Activated naive CD8-positive, alpha-beta T cell treated with anti-CD3 and anti-CD28 coated beads for 36 hours (primary cell): ENCODE measurements around the gene KIAA1671. TPM values are rescaled to one million over a fixed set of nuclear protein-coding genes. Genes with fewer than 3 reads are reported as not detected.

Source experiments
- DNase-seq: peaks from one replicate; pipeline ENCODE4 v3.0.0; 2021
- H3K27ac Mint-ChIP-seq: one replicate; pipeline ENCODE4 v1.8.0; 2022; ENCODE audit warnings: mild to moderate bottlenecking, moderate library complexity, mixed read lengths
- H3K27me3 Mint-ChIP-seq: one replicate; pipeline ENCODE4 v1.8.0; 2022; ENCODE audit warnings: mild to moderate bottlenecking, mixed read lengths
- H3K36me3 Mint-ChIP-seq: one replicate; pipeline ENCODE4 v1.8.0; 2021; ENCODE audit warnings: mild to moderate bottlenecking, mixed read lengths
- H3K4me1 Mint-ChIP-seq: one replicate; pipeline ENCODE4 v1.8.0; 2021; ENCODE audit warnings: mixed read lengths
- H3K4me3 Mint-ChIP-seq: one replicate; pipeline ENCODE4 v1.8.0; 2022; ENCODE audit warnings: mild to moderate bottlenecking, moderate library complexity, mixed read lengths
- H3K9me3 Mint-ChIP-seq: one replicate; pipeline ENCODE4 v1.8.0; 2022; ENCODE audit warnings: mixed read lengths
- total RNA-seq, 2 experiments: library from RNA; stranded (reverse); gene quantifications; one replicate each; pipeline ENCODE4 v1.2.3, GENCODE V29; 2021

Gene KIAA1671
- total RNA-seq, 2 experiments from 2014 or later, result 11.0 to 11.3 TPM

DNA sequence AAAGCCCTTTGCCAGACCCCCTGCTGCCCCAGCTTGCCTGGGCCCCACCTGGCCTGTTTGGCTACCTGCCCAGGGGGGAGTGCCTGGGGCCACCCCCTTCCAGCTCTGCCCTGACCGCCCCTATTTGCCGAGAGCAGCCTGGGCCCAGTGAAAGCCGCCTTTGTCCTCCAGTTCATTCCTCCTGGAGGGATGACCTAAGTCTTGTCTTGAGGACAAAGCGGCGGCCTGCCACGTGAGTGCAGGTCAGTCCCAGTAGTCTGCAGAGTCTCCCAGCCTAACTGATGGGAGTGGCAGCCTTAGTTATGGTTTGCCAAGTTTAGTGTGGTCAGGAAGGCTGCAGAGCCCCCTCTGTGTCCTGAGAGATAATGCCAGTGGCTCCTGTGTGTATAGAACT lies 131.3 kb downstream of the KIAA1671 start:
- Mint-ChIP-seq H3K4me3 (no peak overlapping the region), H3K27ac (no peak overlapping the region), H3K4me1 (peaks cover 49% of the 10 kb centered on the region), H3K36me3 (peaks cover 14% of the 10 kb centered on the region), H3K9me3 (peaks cover 1% of the 10 kb centered on the region), H3K27me3 (no peaks in the 10 kb centered on the region)
- no peak for DNase-seq

DNA sequence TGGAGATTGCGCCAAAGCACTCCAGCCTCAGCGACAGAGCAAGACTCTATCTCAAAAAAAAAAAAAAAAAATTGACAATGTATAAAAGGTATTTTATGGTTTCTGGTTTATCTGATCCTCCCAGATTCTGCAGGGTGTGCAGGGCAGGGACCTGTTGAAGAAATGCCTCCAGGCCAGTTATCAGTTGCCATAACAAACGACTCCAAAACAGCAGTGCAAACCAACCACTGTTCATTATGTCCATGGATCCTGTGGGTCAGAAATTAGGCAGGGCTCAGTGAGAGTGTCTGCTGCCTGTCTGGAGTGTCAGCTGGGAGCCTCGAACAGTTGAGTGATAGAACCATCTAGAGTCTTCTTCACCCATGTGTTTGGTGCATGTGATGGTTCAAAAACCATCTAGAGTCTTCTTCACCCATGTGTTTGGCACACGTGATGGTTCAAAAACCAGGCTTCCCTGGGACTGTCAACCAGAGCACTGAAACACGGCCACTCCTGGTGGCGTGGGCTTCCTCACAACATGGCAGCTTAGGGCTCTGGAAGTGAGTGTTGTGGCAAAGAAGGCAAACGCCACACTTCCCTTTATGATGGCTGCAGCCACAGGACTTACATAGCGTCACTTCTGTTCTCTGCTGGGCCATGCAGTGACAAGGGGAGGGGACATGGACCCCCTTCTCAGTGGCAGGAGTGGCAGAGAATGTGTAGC lies 132.0 kb downstream of the KIAA1671 start:
- peaks cover 14% of the 10 kb centered on the region for H3K36me3 Mint-ChIP-seq
- DNase-seq, result no peak
- H3K27me3 Mint-ChIP-seq, result no peaks in the 10 kb centered on the region
- H3K4me3 Mint-ChIP-seq, result no peak overlapping the region
- H3K27ac Mint-ChIP-seq, result no peak overlapping the region
- H3K4me1 Mint-ChIP-seq, result peaks cover 41% of the 10 kb centered on the region
- H3K9me3 Mint-ChIP-seq, result peaks cover 1% of the 10 kb centered on the region

DNA sequence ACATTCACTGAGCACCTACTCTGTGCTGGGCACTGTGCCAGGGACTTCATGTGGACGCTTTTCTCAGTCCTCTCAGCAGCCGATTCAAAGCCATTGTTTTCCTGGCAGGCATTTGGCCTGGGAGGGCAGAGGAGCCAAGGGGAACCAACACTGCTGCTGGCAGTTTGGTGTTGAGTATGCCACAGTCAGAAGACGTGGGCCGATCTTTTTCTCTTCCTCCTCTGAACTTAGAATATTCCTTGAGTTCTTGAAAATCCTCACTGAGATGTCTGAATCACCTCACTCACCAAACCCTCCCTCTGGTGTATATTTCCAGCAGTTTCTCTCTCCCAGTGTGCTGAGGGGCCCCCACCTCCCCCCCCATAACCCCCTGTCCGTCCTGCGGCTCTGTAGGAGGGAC lies 132.6 kb downstream of the KIAA1671 start:
- peak overlapping the region; percentile 76 for H3K27ac Mint-ChIP-seq
- no peaks in the 10 kb centered on the region for H3K27me3 Mint-ChIP-seq
- H3K4me1 Mint-ChIP-seq, result peaks cover 38% of the 10 kb centered on the region
- H3K4me3 Mint-ChIP-seq, result no peak overlapping the region
- peaks cover 15% of the 10 kb centered on the region for H3K36me3 Mint-ChIP-seq
- peaks cover 1% of the 10 kb centered on the region for H3K9me3 Mint-ChIP-seq
- no peak for DNase-seq

DNA sequence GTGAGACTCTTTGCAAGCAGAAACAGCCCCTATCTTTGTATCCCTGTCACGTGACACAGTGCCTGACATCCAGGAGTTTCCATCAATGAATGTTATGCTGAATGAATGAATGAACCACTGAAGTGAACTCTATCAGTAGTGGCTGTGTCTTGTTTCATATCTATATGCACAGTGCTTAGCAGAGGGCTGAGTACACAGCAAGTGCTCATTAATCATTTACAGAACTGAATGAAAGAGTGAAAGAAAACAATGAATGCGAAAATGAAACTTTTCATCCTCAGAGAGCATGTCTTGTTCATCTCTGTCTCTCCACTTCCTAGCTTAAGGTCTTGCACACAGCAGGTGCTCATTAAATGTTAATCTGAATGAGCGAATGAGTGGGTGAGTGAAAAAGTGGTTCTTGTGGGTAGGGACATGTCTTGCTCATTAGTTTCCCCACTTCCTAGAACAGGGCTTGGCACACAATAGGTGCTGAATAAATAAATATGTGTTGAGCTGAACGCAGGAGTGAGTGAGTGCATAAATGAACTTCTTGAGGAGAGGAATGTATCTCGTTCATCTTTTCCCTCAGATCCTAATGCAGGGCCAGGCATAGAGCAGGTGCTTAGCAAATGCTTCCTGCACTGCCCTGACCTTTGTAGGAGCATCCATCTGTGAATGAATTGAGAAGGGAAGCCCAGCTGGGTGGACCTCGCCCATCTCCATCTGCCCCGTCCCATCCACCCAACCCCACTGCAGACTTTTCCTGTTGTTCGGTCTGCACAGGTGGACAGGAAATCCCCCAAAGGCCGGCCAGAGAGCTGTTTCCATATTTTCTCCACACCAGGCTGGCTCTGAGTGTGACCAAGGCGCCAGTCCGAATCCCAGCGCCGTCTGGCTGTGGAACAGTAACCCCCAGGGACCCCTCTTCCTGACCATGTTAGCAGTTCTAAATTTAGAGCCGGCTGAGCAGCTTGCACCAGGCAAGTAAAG lies 133.7 kb downstream of the KIAA1671 start:
- peaks cover 1% of the 10 kb centered on the region for H3K9me3 Mint-ChIP-seq
- H3K36me3 Mint-ChIP-seq, result peaks cover 15% of the 10 kb centered on the region
- peaks cover 40% of the 10 kb centered on the region for H3K4me1 Mint-ChIP-seq
- H3K4me3 Mint-ChIP-seq, result peak overlapping the region; percentile 18
- no peak for DNase-seq
- peak overlapping the region; percentile 71 for H3K27ac Mint-ChIP-seq
- H3K27me3 Mint-ChIP-seq, result no peaks in the 10 kb centered on the region

DNA sequence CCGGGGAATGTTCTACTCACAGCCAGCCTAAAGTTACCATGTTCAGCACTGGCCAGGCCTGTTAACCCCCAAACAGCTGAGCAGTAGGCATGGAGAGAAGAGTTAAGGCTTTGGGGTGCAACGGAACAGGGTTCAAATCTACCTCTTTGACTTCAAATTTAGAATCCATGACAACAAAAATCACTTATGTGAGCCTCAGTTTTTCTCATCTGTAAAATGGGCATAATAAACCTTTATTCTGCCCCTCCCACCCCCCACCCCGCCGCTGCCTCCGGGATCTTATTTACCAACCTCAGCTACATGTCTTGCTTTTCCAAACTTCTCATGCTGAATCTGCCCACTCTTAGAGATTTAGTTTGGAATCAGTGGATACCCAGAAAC lies 134.4 kb downstream of the KIAA1671 start:
- no peak overlapping the region for H3K27ac Mint-ChIP-seq
- H3K9me3 Mint-ChIP-seq, result no peaks in the 10 kb centered on the region
- no peak overlapping the region for H3K4me3 Mint-ChIP-seq
- DNase-seq, result no peak
- no peaks in the 10 kb centered on the region for H3K27me3 Mint-ChIP-seq
- H3K4me1 Mint-ChIP-seq, result peaks cover 33% of the 10 kb centered on the region
- H3K36me3 Mint-ChIP-seq, result peaks cover 10% of the 10 kb centered on the region

DNA sequence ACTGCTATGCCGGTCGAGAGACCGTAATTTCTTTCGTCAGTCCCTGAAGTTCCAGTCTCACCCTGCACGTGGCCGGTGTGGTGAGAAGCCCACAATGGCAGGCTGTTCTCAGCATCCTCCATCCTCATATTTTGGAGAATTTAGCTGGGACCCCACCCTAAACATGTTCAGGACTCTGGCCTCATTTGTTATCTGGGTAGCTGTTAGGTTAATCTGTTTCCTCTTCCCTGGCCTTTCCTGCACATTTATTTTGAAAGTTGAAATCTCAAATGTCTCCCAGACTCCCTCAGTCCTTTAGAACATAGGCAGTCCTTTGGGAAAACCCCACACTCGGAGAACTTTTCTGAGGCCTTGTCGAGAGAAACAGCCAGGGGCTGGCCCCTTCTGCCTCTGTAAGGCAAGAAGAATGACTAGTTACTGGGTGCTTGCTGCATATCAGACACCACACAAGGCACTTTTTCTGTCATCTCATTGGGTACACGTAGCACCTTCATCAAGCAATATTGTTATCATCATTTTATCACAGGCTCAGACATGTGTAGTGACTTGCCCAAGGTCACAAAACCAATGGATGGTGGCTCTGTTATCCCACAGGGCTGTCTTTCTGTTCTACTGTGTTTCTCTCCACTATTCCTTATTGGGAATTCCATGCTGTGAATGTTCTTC lies 137.8 kb downstream of the KIAA1671 start:
- Mint-ChIP-seq H3K36me3 (peaks cover 5% of the 10 kb centered on the region), H3K27ac (no peak overlapping the region), H3K4me1 (peaks cover 17% of the 10 kb centered on the region), H3K9me3 (no peaks in the 10 kb centered on the region), H3K27me3 (no peaks in the 10 kb centered on the region), H3K4me3 (no peak overlapping the region)
- DNase-seq, result no peak

DNA sequence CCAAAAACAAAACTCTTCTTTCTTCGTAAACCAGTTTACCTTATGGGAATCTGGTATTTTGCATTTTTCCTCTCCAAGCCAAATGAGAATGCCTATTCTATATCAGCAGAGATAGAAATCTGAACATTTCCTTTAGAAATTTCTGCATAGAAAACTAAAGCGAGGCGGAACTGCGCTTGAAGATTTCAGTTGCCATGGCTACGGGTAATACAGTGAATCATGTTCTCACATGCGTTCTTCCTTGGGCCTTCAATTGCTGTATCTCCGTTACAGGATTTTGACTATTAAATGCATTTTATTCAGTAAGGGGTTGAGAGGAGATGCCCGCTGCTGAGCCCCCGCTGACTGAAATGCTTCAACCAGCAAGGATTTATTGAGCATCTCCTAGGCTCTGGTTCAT lies 138.9 kb downstream of the KIAA1671 start:
- no peak overlapping the region for H3K27ac Mint-ChIP-seq
- peaks cover 4% of the 10 kb centered on the region for H3K36me3 Mint-ChIP-seq
- H3K9me3 Mint-ChIP-seq, result no peaks in the 10 kb centered on the region
- no peak overlapping the region for H3K4me3 Mint-ChIP-seq
- peaks cover 6% of the 10 kb centered on the region for H3K4me1 Mint-ChIP-seq
- DNase-seq, result no peak
- no peaks in the 10 kb centered on the region for H3K27me3 Mint-ChIP-seq

DNA sequence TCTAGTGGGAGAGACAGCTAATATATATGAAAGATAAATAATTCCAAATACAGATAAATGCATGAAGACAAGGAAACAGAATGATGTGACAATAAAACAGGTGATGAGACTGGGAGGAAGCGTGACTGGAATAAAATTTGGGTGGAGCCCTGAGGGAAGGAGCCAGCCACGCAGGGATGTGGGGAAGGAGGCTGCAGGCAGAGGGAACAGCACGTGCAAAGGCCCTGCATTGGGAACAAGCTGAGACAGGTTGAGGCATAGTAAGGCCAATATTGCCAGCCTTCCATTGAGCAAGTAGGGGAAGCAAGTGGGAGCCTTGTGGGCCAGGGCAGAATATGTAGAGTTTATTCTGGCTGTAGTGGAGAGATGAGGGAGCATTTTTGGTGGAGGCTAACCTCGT lies 139.6 kb downstream of the KIAA1671 start:
- H3K27ac Mint-ChIP-seq, result no peak overlapping the region
- H3K4me1 Mint-ChIP-seq, result peaks cover 3% of the 10 kb centered on the region
- no peak overlapping the region for H3K4me3 Mint-ChIP-seq
- no peaks in the 10 kb centered on the region for H3K27me3 Mint-ChIP-seq
- DNase-seq, result no peak
- H3K36me3 Mint-ChIP-seq, result peaks cover 4% of the 10 kb centered on the region
- no peaks in the 10 kb centered on the region for H3K9me3 Mint-ChIP-seq

DNA sequence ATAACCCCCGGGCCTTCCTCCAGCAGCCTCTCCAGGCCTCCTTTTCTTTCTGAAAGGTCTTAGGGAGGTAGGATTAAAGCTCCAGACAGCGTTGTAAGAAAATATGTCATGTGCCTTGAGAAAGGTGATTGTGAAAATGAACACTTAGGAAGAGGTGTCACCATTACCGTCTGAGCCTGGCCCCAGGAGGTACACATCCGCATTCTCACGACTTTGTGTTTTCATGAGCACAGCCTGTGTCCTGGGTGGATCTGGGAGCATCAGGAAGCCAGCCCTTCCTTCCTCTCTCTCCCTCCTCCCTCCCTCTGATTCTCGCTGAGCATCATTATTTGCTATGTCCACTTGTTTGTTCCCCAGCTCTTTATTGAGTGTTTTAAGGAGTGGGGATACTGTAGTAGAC lies 142.1 kb downstream of the KIAA1671 start:
- Mint-ChIP-seq H3K9me3 (no peaks in the 10 kb centered on the region), H3K4me3 (no peak overlapping the region), H3K4me1 (peaks cover 3% of the 10 kb centered on the region), H3K27ac (no peak overlapping the region), H3K27me3 (no peaks in the 10 kb centered on the region), H3K36me3 (peaks cover 2% of the 10 kb centered on the region)
- DNase-seq, result no peak

DNA sequence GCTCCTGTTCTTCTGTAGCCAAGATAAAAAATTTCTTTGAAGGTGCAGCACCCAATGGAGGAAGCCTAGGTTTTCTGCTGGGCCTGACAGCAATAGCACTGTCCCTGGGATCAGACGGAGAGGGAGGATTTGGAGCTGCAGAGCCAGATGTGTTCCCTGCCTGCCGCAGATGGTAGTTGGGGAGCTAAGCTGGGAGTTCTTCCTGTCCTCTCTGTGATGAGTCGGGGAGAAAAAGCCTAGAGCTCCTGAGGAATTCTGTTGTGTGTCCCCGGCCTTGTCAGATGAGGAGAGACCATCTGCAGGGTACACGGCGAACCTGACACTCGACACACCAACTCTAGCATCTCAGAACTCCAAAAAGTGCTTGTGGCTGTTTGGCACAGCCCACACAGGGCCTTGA lies 143.4 kb downstream of the KIAA1671 start:
- H3K9me3 Mint-ChIP-seq, result no peaks in the 10 kb centered on the region
- no peaks in the 10 kb centered on the region for H3K36me3 Mint-ChIP-seq
- no peak overlapping the region for H3K4me3 Mint-ChIP-seq
- no peaks in the 10 kb centered on the region for H3K4me1 Mint-ChIP-seq
- H3K27me3 Mint-ChIP-seq, result no peaks in the 10 kb centered on the region
- no peak overlapping the region for H3K27ac Mint-ChIP-seq
- DNase-seq, result no peak

DNA sequence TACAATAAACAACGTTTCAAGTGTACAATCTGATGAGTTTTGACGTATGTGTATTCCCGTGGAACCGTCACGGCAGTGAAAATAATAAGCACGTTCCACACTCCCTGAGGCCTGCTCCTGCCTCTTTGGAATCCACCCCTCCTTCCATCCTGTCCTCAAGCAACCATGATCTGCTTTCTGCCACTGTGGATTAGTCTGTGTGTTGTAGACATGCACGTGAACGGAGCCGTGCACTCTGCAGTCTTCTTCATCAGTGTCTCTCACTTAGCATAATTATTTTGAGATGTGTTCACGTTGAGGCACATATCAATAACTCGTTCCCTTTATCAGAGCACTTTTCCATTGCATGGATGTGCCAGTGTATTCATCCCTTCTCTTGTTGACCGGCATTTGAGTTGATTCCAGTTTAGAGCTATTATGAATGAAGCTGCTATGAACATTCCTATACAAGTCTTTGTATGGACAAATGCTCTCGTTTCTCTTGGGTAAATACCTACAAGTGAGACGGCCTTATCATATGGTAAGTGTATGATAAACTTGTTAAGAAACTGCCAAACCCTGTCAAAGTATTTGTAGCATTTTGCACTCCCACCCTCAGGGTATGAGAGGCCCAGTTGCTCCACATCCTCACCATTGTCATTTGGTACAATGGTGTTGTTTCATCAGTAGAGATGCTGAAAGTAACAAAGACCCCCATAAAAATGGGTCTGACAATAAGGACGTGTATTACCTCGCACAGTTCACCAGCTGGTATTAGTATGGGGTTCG lies 144.3 kb downstream of the KIAA1671 start:
- H3K9me3 Mint-ChIP-seq, result no peaks in the 10 kb centered on the region
- no peaks in the 10 kb centered on the region for H3K27me3 Mint-ChIP-seq
- H3K4me3 Mint-ChIP-seq, result no peak overlapping the region
- H3K36me3 Mint-ChIP-seq, result no peaks in the 10 kb centered on the region
- H3K4me1 Mint-ChIP-seq, result no peaks in the 10 kb centered on the region
- no peak overlapping the region for H3K27ac Mint-ChIP-seq
- DNase-seq, result no peak

DNA sequence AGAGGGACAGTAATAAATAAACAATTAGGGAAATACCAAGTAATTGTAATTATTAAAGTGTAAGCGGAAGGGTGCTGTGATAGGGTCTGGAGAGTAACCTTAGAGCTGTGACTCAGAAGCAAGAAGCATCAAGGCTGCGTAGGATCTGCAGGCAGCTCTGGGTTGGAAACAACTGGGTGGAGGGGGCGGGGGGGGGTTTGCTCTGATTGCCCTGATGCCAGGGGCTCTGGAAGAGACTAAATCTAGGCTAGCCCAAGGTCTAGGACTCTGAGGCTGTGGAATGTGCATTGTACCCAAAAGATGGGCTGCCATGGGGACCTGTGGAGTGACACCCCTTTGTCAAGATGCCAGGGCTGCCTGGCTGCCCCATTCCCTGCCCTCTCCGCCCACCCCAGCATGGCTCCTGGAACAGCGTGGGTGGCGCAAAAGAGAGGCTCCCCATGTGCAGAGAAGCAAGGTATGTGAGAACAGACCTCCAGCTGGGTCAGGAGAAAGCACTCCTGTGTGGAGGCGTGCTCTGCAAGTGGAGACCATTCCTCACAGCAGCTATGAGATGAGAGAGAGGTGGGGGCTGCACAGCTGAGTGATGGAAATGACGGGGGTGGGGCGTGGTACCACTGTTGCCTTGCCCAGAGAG lies 146.0 kb downstream of the KIAA1671 start:
- Mint-ChIP-seq H3K27ac (no peak overlapping the region), H3K4me3 (no peak overlapping the region), H3K4me1 (no peaks in the 10 kb centered on the region)

DNA sequence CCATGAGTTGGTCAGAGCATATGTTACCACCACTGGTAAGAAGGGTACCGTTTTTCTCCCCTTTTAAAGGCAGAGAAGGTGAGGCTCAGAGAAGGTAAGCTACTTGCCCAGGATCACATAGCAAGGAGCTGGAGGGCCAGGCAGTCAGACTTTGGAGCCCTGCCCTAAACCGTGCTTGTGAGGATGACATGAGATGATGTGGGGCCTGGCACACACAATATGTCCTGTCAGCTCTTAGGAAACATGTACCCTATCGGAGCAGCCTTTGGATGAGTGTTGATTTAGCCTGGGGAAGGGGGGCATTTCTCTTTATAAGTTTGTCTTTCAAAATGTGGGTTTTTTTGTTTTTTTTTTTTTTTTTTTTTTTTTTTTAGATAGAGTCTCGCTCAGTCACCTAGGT lies 146.7 kb downstream of the KIAA1671 start:
- Mint-ChIP-seq H3K27ac (no peak overlapping the region), H3K4me1 (no peaks in the 10 kb centered on the region), H3K36me3 (no peaks in the 10 kb centered on the region), H3K9me3 (no peaks in the 10 kb centered on the region), H3K4me3 (no peak overlapping the region), H3K27me3 (no peaks in the 10 kb centered on the region)
- no peak for DNase-seq

More for the DNA sequence above, 146.0 kb downstream of the KIAA1671 start:
- Mint-ChIP-seq H3K36me3 (no peaks in the 10 kb centered on the region), H3K27me3 (no peaks in the 10 kb centered on the region), H3K9me3 (no peaks in the 10 kb centered on the region)
- DNase-seq, result no peak

DNA sequence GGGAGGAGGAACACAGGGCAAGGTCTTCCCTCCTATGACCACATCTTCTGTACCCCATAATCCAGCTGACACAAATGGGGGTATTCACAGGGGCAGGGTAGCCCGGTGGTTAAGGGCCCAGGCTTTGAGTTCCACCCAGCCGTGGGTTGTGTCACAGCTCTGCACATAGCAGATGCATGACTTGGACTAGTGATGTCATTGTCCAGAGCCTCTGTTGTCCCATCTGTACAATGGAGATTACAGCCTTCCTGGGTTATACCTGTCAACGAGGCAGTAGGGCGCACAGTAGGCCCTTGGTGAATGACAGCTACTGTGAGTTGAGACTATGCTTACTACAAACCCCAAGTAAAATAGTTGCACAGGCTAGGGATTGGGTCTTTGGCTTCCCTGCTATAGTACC lies 147.9 kb downstream of the KIAA1671 start:
- peaks cover 1% of the 10 kb centered on the region for H3K36me3 Mint-ChIP-seq
- no peak overlapping the region for H3K4me3 Mint-ChIP-seq
- no peak for DNase-seq
- no peaks in the 10 kb centered on the region for H3K4me1 Mint-ChIP-seq
- no peak overlapping the region for H3K27ac Mint-ChIP-seq
- H3K27me3 Mint-ChIP-seq, result no peaks in the 10 kb centered on the region
- H3K9me3 Mint-ChIP-seq, result no peaks in the 10 kb centered on the region
